HG02852 (cell line): Measurements from ENCODE around the gene NRGN.

ENCODE experiments used
- ATAC-seq: cut with Tn5 transposase; IDR thresholded peaks from one replicate; pipeline ENCODE4 v1.9.1; 2021; ENCODE audit warnings: mild to moderate bottlenecking, moderate library complexity; ENCODE audit not compliant: unreplicated experiment

Gene NRGN

DNA sequence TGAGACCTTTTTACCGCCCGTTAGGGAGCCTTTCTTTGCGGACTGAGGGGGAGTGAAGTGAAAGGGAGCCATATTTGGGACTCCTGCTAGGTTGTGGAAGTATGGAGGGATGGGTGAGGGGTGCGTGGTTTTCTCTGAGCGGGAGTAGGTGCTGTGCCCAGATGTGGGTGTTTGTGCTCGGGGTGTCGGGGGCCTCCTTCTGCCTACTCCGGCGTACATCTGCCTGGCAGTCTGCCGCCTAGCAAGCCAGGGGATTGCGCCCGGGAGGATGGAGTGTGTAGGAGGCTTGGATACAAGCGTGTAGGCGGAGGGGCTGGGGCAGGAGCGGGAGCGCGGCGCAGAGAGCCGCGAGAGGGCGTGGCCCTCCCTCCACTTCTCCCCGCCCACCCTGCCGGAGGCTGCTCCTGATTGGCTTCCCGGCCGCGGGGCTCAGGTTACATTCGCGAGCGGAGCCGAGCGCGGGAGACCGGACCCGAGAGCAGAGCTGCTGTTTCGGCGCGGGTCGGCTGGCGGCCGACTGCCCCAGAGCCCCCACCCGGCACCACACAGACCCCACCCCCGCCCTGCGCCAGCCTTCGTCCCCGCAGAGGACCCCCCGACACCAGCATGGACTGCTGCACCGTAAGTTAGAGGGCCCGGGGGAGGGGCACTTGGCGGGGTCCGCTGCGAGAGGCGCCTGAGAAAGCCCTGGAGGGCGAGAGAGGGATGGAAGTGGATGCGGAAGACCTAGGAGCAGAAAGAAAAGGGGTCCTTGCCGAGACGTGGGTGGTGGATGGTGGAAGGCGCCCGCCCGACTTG, at the start of gene NRGN:
TSS of gene NRGN (plus strand) at position 464 of the 798 bp plus-strand sequence. CDS start at position 607, 143 bp downstream.
- peak; percentile 98 for ATAC-seq

DNA sequence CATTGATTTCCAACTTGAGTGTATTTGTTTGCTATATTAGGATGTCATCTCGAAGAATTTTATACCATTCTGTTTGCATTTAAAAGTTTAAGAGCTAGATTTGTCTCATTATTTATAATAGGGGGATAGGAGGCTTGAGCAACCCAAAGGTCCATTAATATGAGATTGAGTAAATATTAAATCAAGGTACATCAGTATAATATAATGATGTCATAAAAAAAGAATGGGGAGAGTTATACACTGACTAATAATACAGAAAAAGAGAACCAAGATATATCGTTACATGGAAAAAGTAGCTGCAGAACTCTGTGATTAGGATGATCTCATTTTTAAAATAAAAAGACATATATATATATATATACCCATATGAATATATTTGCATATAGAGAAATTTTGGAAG, 46.6 kb upstream of the NRGN start:
- no peak for ATAC-seq

DNA sequence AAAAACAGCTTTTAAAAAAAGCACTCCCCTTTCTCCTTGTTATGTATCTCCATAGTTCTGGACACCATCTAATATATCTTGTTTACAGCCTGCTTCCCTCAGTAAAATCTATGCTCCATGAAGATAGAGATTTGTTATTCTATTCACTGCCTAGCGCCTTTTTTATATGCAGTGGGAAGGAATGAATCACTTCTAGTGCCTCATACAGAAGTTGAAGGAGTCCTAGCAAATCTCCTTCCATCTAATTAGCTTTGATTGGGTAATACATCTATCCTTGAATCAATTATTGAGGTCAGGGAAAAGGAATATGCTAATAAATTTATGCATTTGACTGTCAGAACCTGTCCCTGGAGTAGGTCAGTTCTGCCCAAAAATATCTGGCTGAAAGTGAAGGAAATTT, 40.2 kb upstream of the NRGN start:
- no peak for ATAC-seq

GRCh38 chr11:124700028-124700427, 39.7 kb upstream of the NRGN start:
- no peak for ATAC-seq

- no peak for ATAC-seq
These were observed 31.9 kb upstream of the NRGN start for GRCh38 chr11:124707829-124708228.

GRCh38 chr11:124712392-124712791, 27.4 kb upstream of the NRGN start:
- ATAC-seq: no peak

DNA sequence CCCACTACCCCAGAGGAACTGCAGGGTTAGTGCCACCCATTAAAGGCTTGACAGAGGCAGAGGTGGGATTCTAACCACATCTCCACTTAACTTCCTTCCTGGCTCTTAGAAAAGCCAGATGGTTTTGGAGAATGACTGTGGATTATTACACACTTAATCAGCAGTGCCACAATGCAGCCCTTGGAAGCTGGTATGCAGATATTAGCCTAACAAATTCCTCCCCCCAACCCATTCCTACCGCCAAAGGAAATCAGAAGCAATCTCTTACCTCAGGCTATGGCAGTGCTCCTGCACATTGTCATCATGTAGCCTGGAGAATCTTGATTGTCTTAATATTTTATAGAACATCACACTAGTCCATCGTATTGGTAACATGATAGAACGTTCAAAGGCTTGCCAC, 23.2 kb upstream of the NRGN start:
- ATAC-seq: no peak

DNA sequence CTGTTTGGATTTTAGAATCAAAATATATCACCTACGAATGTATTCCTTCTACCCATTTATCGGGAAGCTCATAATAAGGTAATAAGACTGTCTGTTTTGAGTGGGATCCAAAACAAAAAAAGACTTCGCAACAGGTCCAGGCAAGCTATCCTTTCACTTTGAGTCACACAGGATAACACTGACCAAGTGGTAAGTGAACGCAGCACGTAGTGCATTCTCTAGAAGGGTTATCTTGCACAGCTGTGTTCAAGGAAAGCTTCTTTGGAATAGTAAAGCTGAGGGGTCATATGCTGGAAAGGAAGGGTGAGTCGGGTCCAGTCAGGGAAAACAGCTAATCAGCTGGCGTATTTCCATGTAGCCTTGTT, 22.3 kb upstream of the NRGN start:
- peak; percentile 59 for ATAC-seq

DNA sequence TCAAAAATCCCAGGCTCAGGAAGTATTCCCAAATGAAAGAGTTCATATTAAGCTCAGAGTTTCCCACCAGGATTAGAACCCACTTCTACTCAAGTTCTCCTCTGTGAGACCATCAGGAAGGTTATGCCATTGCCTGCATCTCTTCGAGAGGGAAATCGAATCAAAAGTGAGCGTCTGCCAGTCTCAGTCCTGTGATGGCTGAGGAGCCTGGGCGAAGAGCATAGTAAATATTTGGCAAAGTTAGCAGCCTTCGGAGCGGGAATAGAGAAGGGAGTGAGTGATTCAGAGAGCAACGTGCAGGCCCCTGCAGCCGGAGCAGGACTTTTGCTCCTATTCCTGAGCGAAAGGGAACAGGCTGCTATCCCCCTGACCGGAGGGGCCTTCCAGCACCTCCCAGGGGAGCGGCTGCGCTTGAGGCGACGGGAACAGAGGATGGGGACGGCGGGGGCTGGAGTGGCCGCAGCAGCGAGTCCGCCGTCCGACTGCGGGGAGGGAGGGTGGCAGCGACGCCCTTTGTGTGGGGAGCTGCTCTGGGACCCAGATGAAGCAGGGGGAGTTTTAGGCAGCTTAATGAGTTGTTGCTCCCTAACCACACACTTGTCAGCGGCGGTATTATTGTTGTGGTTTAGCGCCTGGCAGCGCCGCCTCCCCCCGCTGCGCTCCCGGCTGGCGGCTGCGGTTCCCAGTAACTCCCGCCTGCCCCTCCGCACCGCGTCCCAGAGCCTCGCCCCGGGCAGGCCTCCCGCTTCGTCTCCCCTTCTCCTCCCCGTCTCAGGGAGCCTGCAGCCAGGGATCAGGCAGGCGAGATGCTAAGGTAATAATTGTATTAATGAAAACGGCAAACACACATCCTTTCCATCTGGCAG, 21.7 kb upstream of the NRGN start:
- no peak for ATAC-seq

GRCh38 chr11:124718801-124719200, 20.9 kb upstream of the NRGN start:
- no peak for ATAC-seq

- ATAC-seq: no peak
These were observed 20.2 kb upstream of the NRGN start for GRCh38 chr11:124719534-124719933.

DNA sequence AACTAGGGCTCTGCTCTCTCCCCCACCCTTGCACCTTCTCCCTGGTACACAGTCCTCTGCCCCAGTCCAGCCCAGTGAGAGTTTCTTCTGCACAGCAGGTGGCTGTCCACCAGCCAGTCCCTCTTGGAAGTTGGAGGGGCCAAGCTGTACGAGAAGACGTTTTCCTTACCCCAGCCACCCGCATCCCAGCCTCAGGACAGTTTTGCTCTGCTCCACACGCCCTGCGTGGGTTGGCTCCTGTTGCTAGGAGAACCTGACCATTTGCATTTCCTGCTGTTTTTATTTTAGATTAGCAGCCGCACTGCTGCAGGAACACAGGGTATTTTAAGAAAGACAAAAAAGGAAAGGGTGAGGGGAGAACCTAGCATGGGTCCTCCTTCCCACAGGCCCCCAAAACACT, 17.6 kb upstream of the NRGN start:
- ATAC-seq: no peak

DNA sequence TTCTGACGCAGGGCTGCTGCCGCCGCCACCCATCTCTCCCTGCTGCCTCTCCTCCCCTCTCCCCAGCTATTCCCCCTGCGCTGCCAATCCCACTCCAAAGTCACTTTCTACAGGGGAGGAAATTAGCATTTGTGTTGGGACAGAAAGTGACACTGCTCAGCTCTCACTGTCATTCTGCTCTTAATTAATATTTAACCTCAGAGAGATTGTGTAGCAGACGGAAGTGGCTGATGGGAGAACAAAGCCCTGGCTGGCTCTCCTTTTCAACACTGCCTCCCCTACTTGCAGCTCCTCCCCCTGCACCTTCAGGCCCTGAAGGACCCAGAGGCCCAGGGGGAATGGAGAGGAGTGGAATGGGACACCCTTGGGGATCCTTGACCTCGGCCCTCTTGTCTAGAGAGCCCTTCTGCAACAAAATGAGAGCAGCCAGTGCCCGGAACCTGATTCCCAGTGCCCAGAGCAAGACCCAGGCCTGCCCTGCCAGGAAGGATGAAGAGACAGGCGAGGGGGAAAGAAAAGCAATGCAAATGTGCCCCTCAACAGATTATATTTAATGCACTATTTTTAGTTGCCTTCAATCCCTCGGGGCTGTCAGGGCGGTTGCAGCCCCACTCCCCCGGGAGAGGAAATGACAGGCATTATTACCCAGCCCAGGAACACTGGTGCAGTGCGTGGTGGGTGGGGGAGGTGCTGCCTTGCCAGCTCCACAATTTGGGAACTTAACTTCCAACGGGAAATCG, 14.6 kb upstream of the NRGN start:
- peak; percentile 85 for ATAC-seq

DNA sequence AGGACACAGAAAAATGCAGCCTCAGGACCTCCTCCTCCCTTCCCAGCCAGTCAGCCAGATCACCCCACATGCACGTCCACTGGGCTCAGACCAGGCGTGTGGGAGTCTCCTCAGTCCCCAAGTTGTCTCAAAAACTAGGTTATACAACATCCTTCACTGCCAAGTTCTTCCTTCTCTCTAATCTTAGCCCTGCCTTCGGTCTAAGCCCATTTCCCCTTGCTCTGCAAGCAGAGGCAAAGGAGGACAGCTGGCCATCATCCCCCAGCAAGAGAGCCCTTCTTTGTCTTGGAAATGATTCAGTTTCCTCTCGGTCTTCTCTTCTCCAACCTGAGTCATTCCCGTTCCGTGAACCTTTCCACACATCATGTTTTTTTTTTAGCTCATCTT, 14.0 kb upstream of the NRGN start:
- ATAC-seq: no peak

DNA sequence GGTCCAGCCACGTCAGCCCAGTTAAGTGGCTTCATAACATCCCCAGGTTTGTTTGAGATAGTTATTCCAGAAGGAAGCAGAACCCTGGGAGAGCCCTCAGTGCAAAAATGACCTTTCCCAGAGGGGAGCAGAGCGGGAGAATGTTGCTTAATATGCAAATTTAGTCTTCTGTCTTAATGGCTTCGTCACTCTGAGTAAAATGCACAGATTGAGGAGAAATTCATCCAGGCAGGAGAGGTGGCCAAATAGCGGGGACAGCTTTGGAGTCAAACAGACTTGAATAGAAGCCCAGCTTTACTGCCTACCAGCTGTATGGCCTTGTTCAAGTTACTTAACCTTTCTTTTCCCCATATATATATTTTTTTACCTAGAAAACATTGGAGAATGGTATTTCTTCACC, 12.3 kb upstream of the NRGN start:
- ATAC-seq: no peak

GRCh38 chr11:124728134-124728533, 11.6 kb upstream of the NRGN start:
- ATAC-seq: no peak

GRCh38 chr11:124729571-124729970, 10.2 kb upstream of the NRGN start:
- ATAC-seq: no peak

- ATAC-seq: no peak
These were observed 7.5 kb upstream of the NRGN start for GRCh38 chr11:124732230-124732629.

DNA sequence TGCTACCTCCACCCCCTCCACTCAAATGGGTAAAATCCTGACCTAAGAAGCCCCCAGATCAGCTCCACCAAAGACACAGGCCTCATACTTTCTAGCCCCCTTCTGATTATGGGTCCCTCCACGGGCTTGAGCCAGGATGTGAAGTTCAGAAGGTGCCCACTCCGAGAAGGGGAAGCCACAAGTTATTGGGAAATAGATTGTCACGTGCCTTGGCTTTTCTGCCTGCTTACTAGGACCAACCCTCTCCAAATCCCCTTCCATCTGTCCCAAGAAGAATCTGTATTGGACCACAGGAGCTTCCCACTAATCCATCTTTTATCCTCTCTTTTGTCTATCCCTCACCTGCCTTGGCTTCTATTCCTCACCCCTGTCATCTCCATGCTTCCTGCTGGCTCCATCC, 3.0 kb upstream of the NRGN start:
- ATAC-seq: no peak

DNA sequence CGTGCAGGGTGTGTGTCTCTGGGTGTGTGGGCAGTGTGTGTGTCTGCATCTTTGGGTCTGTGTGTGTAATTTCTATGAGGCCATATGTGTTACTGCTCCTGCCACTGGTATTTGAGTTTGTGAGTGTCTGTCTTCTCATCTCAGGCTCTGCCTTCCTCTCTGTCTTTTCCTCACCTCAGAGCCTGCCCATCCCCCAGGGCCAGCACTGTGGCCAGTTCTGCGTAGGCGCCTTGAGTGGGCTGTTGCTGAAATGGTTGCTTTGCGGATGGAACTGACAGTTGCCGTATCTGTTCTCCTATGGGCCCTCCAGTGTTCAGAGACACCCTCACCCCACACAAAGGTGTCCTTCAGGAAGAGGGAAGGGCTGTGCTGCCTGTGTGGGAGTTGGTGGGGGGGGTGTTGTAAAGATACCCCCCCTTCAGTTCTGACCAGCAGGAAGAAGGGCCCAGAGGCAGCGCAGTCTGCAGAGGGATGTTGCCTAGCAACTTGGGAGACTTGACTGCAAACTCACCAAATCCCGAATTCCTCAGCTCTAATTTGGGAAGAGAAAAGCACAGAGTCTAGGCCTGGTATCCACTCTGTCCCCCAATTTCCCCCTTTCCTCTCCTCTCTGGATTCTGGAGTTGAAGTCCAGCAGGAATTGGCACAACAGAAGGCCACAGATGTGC, 2.0 kb upstream of the NRGN start:
- ATAC-seq: no peak
